Measurements from ENCODE around the gene FZR1. TPM values are rescaled to one million over a fixed set of nuclear protein-coding genes. Genes with fewer than 3 reads are reported as not detected.

The FZR1 gene
- polyA plus RNA-seq, 2 of the 4 experiments (the other 2 are of a cell fraction), result 13.9 to 18.1 TPM

GRCh38 chr19:3476830-3477229 lies 29.3 kb upstream of the FZR1 start:
- POLR2A ChIA-PET, result no interaction called here
- H3K27ac ChIP-seq, result no peak overlapping the region
- TF ChIP-seq CBX2 (IDR thresholded peaks at IDR 0.05; ENCODE audit: borderline replicate concordance, low read depth) (no peak), RAD21 (conservative IDR thresholded peaks at IDR 0.05 in 1 of 2, IDR thresholded peaks at IDR 0.05 in 1 of 2) (no peak), ATOH8 (CRISPR knock-in tag; IDR thresholded peaks at IDR 0.05; ENCODE audit: low read depth) (no peak), JUN (IDR thresholded peaks at IDR 0.05) (no peak), HEYL (CRISPR knock-in tag; IDR thresholded peaks at IDR 0.05) (no peak), FOXS1 (CRISPR knock-in tag; IDR thresholded peaks at IDR 0.05) (no peak), HDAC2 (IDR thresholded peaks at IDR 0.05) (no peak)
- no peak overlapping the region for H3K4me2 ChIP-seq
- DNase-seq (ENCODE audit: low read depth in 1 of 2, low spot score in 1 of 2) (no peak), FAIRE-seq (no peak), ATAC-seq (no peak)
- peaks cover 13% of the 10 kb centered on the region; the same call in 2 of the 3 replicates for H3K4me1 ChIP-seq
- H3K9me3 ChIP-seq, result no peaks in the 10 kb centered on the region
- H3K4me3 ChIP-seq, result no peak overlapping the region
- WGBS (ENCODE audit: missing lambda C conversion rate), result 58% methylated on average over 2 of the region's 2 CpGs
- CTCF ChIA-PET, result no interaction called here

GRCh38 chr19:3477506-3477905 lies 28.6 kb upstream of the FZR1 start:
- peaks cover 8% of the 10 kb centered on the region; the same call in 2 of the 3 replicates for H3K4me1 ChIP-seq
- ATAC-seq, result no peak
- H3K27ac ChIP-seq, result no peak overlapping the region
- no peaks in the 10 kb centered on the region for H3K9me3 ChIP-seq
- CTCF ChIA-PET, result no interaction called here
- no peak for FAIRE-seq
- POLR2A ChIA-PET, result no interaction called here
- H3K4me3 ChIP-seq, result no peak overlapping the region
- H3K4me2 ChIP-seq, result no peak overlapping the region
- TF ChIP-seq NFE2L2 (conservative IDR thresholded peaks at IDR 0.05; ENCODE audit: low read length) (no peak), POLR2A (IDR thresholded peaks at IDR 0.05; ENCODE audit: low read length) (no peak), MAX (IDR thresholded peaks at IDR 0.05) (no peak), CBX2 (IDR thresholded peaks at IDR 0.05; ENCODE audit: borderline replicate concordance, low read depth) (no peak), RFX5 (IDR thresholded peaks at IDR 0.05) (no peak), ZNF302 (CRISPR knock-in tag; IDR thresholded peaks at IDR 0.05) (no peak)
- DNase-seq (ENCODE audit: low read depth in 1 of 2, low spot score in 1 of 2), result no peak

- no peak for FAIRE-seq
- ChIA-PET POLR2A (no interaction called here), CTCF (interaction anchor here (0.6 to 2.0 kb wide), 3 partner anchors 49 to 183 kb away, joined by 3 to 4 read pairs (median 3); no protein-coding TSS in a partner anchor)
- H3K4me2 ChIP-seq, result no peak overlapping the region
- no peak for TF ChIP-seq RAD21 (conservative IDR thresholded peaks at IDR 0.05 in 1 of 2, IDR thresholded peaks at IDR 0.05 in 1 of 2)
- TF ChIP-seq ZC3H11A (IDR thresholded peaks at IDR 0.05), result no peak
- no peak for TF ChIP-seq EHF (CRISPR knock-in tag; IDR thresholded peaks at IDR 0.05)
- TF ChIP-seq FOSB (CRISPR knock-in tag; IDR thresholded peaks at IDR 0.05), result no peak
- peaks cover 8% of the 10 kb centered on the region; the same call in 2 of the 3 replicates for H3K4me1 ChIP-seq
- no peak for DNase-seq (ENCODE audit: low read depth in 1 of 2, low spot score in 1 of 2)
- no peaks in the 10 kb centered on the region for H3K9me3 ChIP-seq
- no peak overlapping the region for H3K27ac ChIP-seq
- WGBS (ENCODE audit: missing lambda C conversion rate), result 55% methylated on average over 2 of the region's 2 CpGs
- ATAC-seq, result no peak
- no peak overlapping the region for H3K4me3 ChIP-seq
Measured at GRCh38 chr19:3477951-3478350, 28.2 kb upstream of the FZR1 start.

- 45% methylated on average over 13 of the region's 27 CpGs for WGBS (ENCODE audit: missing lambda C conversion rate)
- Histone ChIP-seq H3K27ac (0 out of 6 replicates have a peak overlapping the region, but pooled peaks of 1 of the 2 experiments have one; percentile 21), H3K4me1 (peaks cover 8% of the 10 kb centered on the region; the same call in 2 of the 3 replicates), H3K9me3 (no peaks in the 10 kb centered on the region), H3K4me3 (no peak overlapping the region), H3K4me2 (peak overlapping the region; percentile 64)
- FAIRE-seq, result no peak
- CTCF ChIA-PET, result interaction anchor here (0.6 to 2.0 kb wide), 5 partner anchors 50 to 183 kb away, joined by 3 to 7 read pairs (median 4); no protein-coding TSS in a partner anchor
- no peak for DNase-seq (ENCODE audit: low read depth in 1 of 2, low spot score in 1 of 2)
- ATAC-seq, result peak in 1 of 2 experiments; percentile 4; a peak in 2 of 6 replicates
- TF ChIP-seq ESRRA (IDR thresholded peaks at IDR 0.05; ENCODE audit: borderline replicate concordance, low read length) (no peak), PHF8 (IDR thresholded peaks at IDR 0.05; ENCODE audit: borderline replicate concordance, low read depth) (no peak), CBX2 (IDR thresholded peaks at IDR 0.05; ENCODE audit: borderline replicate concordance, low read depth) (no peak), HEYL (CRISPR knock-in tag; IDR thresholded peaks at IDR 0.05) (no peak), ZC3H11A (IDR thresholded peaks at IDR 0.05) (no peak), JUN (IDR thresholded peaks at IDR 0.05) (no peak), NPAS2 (CRISPR knock-in tag; IDR thresholded peaks at IDR 0.05; ENCODE audit: borderline replicate concordance) (no peak), ATOH8 (CRISPR knock-in tag; IDR thresholded peaks at IDR 0.05; ENCODE audit: low read depth) (no peak), EHF (CRISPR knock-in tag; IDR thresholded peaks at IDR 0.05) (no peak), RAD21 (conservative IDR thresholded peaks at IDR 0.05 in 1 of 2, IDR thresholded peaks at IDR 0.05 in 1 of 2) (no peak), MAZ (IDR thresholded peaks at IDR 0.05; ENCODE audit: borderline replicate concordance, low read depth, low read length) (no peak), FOXS1 (CRISPR knock-in tag; IDR thresholded peaks at IDR 0.05) (no peak)
- POLR2A ChIA-PET, result no interaction called here
Measured at GRCh38 chr19:3478409-3479176, 27.5 kb upstream of the FZR1 start.

Measured in A549 (cell line).